Activated CD8-positive, alpha-beta memory T cell treated with anti-CD3 and anti-CD28 coated beads, Interleukin-2, amount 50 U/mL, for 48 hours (primary cell): ENCODE data around the gene NRGN.

Experiments used
- DNase-seq: peaks from one replicate; pipeline ENCODE4 v3.0.0-alpha.2; 2020

Gene NRGN

DNA sequence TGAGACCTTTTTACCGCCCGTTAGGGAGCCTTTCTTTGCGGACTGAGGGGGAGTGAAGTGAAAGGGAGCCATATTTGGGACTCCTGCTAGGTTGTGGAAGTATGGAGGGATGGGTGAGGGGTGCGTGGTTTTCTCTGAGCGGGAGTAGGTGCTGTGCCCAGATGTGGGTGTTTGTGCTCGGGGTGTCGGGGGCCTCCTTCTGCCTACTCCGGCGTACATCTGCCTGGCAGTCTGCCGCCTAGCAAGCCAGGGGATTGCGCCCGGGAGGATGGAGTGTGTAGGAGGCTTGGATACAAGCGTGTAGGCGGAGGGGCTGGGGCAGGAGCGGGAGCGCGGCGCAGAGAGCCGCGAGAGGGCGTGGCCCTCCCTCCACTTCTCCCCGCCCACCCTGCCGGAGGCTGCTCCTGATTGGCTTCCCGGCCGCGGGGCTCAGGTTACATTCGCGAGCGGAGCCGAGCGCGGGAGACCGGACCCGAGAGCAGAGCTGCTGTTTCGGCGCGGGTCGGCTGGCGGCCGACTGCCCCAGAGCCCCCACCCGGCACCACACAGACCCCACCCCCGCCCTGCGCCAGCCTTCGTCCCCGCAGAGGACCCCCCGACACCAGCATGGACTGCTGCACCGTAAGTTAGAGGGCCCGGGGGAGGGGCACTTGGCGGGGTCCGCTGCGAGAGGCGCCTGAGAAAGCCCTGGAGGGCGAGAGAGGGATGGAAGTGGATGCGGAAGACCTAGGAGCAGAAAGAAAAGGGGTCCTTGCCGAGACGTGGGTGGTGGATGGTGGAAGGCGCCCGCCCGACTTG is at the start of gene NRGN:
Gene NRGN, plus strand, starts transcription at position 464 of the 798 bp plus-strand sequence. Its CDS starts 143 bp downstream, at position 607.
- peak; percentile 92 for DNase-seq

DNA sequence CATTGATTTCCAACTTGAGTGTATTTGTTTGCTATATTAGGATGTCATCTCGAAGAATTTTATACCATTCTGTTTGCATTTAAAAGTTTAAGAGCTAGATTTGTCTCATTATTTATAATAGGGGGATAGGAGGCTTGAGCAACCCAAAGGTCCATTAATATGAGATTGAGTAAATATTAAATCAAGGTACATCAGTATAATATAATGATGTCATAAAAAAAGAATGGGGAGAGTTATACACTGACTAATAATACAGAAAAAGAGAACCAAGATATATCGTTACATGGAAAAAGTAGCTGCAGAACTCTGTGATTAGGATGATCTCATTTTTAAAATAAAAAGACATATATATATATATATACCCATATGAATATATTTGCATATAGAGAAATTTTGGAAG is 46.6 kb upstream of the NRGN start:
- DNase-seq = no peak

- no peak for DNase-seq
Observed at GRCh38 chr11:124699547-124699946, 40.2 kb upstream of the NRGN start.

GRCh38 chr11:124700028-124700427 is 39.7 kb upstream of the NRGN start:
- DNase-seq = no peak

GRCh38 chr11:124707829-124708228 is 31.9 kb upstream of the NRGN start:
- no peak for DNase-seq

DNA sequence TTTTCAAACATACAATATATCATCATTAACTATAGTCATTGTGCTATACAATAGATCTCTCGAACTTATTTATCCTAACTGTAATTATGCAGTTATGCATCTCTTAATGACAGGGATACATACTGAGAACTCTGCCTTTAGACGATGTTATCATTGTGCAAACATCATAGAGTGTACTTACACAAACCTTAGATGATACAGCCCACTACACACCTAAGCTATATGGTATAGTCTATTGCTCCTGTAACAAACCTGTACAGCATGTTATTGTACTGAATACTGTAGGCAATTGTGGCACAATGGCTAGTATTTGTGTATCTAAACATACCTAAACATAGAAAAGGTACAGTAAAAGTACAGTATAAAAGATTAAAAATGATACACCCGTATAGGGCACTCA is 27.4 kb upstream of the NRGN start:
- no peak for DNase-seq

GRCh38 chr11:124716591-124716990 is 23.2 kb upstream of the NRGN start:
- DNase-seq = no peak

GRCh38 chr11:124717421-124717785 is 22.3 kb upstream of the NRGN start:
- DNase-seq = no peak

DNA sequence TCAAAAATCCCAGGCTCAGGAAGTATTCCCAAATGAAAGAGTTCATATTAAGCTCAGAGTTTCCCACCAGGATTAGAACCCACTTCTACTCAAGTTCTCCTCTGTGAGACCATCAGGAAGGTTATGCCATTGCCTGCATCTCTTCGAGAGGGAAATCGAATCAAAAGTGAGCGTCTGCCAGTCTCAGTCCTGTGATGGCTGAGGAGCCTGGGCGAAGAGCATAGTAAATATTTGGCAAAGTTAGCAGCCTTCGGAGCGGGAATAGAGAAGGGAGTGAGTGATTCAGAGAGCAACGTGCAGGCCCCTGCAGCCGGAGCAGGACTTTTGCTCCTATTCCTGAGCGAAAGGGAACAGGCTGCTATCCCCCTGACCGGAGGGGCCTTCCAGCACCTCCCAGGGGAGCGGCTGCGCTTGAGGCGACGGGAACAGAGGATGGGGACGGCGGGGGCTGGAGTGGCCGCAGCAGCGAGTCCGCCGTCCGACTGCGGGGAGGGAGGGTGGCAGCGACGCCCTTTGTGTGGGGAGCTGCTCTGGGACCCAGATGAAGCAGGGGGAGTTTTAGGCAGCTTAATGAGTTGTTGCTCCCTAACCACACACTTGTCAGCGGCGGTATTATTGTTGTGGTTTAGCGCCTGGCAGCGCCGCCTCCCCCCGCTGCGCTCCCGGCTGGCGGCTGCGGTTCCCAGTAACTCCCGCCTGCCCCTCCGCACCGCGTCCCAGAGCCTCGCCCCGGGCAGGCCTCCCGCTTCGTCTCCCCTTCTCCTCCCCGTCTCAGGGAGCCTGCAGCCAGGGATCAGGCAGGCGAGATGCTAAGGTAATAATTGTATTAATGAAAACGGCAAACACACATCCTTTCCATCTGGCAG is 21.7 kb upstream of the NRGN start:
- DNase-seq = peak; percentile 53

- DNase-seq = no peak
Observed at GRCh38 chr11:124718801-124719200, 20.9 kb upstream of the NRGN start.

DNA sequence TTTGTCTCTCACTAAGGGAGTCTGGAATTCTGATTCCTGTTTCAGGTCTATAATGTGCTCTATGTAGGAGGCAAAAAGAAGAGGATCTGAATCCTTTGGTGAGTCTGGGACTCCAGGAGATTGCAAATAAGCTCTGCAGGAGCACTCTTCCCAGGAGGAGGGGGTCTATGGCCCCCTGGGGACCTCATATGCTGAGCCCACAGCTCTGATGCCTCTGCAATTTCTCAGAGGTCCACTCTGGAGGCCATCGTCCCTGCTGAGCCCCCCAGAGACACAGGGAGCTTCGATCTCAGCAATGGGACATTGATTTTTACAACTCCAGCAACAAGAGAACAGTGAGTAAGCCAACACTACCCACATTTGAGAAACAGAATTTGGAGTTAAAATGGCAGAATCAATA is 20.2 kb upstream of the NRGN start:
- no peak for DNase-seq

DNA sequence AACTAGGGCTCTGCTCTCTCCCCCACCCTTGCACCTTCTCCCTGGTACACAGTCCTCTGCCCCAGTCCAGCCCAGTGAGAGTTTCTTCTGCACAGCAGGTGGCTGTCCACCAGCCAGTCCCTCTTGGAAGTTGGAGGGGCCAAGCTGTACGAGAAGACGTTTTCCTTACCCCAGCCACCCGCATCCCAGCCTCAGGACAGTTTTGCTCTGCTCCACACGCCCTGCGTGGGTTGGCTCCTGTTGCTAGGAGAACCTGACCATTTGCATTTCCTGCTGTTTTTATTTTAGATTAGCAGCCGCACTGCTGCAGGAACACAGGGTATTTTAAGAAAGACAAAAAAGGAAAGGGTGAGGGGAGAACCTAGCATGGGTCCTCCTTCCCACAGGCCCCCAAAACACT is 17.6 kb upstream of the NRGN start:
- DNase-seq = no peak

DNA sequence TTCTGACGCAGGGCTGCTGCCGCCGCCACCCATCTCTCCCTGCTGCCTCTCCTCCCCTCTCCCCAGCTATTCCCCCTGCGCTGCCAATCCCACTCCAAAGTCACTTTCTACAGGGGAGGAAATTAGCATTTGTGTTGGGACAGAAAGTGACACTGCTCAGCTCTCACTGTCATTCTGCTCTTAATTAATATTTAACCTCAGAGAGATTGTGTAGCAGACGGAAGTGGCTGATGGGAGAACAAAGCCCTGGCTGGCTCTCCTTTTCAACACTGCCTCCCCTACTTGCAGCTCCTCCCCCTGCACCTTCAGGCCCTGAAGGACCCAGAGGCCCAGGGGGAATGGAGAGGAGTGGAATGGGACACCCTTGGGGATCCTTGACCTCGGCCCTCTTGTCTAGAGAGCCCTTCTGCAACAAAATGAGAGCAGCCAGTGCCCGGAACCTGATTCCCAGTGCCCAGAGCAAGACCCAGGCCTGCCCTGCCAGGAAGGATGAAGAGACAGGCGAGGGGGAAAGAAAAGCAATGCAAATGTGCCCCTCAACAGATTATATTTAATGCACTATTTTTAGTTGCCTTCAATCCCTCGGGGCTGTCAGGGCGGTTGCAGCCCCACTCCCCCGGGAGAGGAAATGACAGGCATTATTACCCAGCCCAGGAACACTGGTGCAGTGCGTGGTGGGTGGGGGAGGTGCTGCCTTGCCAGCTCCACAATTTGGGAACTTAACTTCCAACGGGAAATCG is 14.6 kb upstream of the NRGN start:
- no peak for DNase-seq

DNA sequence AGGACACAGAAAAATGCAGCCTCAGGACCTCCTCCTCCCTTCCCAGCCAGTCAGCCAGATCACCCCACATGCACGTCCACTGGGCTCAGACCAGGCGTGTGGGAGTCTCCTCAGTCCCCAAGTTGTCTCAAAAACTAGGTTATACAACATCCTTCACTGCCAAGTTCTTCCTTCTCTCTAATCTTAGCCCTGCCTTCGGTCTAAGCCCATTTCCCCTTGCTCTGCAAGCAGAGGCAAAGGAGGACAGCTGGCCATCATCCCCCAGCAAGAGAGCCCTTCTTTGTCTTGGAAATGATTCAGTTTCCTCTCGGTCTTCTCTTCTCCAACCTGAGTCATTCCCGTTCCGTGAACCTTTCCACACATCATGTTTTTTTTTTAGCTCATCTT is 14.0 kb upstream of the NRGN start:
- no peak for DNase-seq

GRCh38 chr11:124727474-124727873 is 12.3 kb upstream of the NRGN start:
- no peak for DNase-seq

DNA sequence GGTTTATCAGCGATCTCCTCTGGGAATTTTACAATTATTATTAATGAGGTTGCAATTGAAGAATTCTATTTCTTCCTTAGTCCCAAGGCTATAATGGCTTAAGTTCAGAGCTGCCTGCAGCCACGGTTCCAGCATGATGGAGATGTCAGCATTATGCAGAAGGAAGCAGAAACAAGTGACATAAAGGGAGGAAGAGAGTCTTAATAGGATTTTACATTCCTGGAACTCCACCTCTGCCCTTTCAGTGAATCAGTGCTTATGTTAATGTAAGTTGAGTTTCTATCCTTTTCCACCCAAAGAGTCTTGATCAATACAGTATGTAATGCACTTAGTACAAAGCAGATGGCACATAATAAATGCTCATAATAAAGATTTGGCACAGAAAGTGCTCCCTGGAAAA is 11.6 kb upstream of the NRGN start:
- DNase-seq = no peak

- DNase-seq = no peak
Observed at GRCh38 chr11:124729571-124729970, 10.2 kb upstream of the NRGN start.

- no peak for DNase-seq
Observed at GRCh38 chr11:124732230-124732629, 7.5 kb upstream of the NRGN start.

DNA sequence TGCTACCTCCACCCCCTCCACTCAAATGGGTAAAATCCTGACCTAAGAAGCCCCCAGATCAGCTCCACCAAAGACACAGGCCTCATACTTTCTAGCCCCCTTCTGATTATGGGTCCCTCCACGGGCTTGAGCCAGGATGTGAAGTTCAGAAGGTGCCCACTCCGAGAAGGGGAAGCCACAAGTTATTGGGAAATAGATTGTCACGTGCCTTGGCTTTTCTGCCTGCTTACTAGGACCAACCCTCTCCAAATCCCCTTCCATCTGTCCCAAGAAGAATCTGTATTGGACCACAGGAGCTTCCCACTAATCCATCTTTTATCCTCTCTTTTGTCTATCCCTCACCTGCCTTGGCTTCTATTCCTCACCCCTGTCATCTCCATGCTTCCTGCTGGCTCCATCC is 3.0 kb upstream of the NRGN start:
- no peak for DNase-seq

- DNase-seq = no peak
Observed at GRCh38 chr11:124737638-124738305, 2.0 kb upstream of the NRGN start.

- DNase-seq = no peak
Observed at GRCh38 chr11:124738713-124739478, 846 bp upstream of the NRGN start.

GRCh38 chr11:124740277-124740882 is 638 bp downstream of the NRGN start:
- DNase-seq = peak; percentile 80
